IMR-90 (cell line): Measurements from ENCODE around the gene KCNJ3. TPM values are rescaled to one million over a fixed set of nuclear protein-coding genes. Genes with fewer than 3 reads are reported as not detected.

Experiments
- ATAC-seq: fragments of 200-7000 bp; cut with Tn5 transposase; 2 replicates; pipeline ENCODE4 v1.9.1; 2020; ENCODE audit warnings: low read depth, mild to moderate bottlenecking, moderate library complexity
- BruUV-seq: library from RNA; stranded (reverse); fragments of 400-500 nt; replicated peaks from 2 replicates; lab custom pipeline; 2021; lab: Mats Ljungman, UMichigan
- CTCF ChIA-PET: fragments of 300-600 bp; formaldehyde crosslinking; extraction: SDS; loops from one replicate; lab custom pipeline; 2021; ENCODE audit warnings: antibody characterized with exemption; lab: Yijun Ruan, JAX
- POLR2A ChIA-PET: fragments of 300-600 bp; sonication (Branson Sonifier 250); formaldehyde crosslinking; loops from one replicate; lab custom pipeline; 2022; ENCODE audit warnings: antibody characterized with exemption; ENCODE audit not compliant: unreplicated experiment; lab: Charles Lee
- DNase-seq: peaks from one replicate; pipeline ENCODE4 v3.0.0; 2013
- H2AFZ ChIP-seq: replicated peaks from 2 replicates; pipeline ENCODE3; 2013; ENCODE audit warnings: low read length, mild to moderate bottlenecking; ENCODE audit not compliant: poor library complexity
- H2AK5ac ChIP-seq: 2 replicates; pipeline ENCODE4 v1.6.1; 2013; ENCODE audit warnings: low read depth, low read length, inconsistent platforms
- H2AK9ac ChIP-seq: replicated peaks from 2 replicates; pipeline ENCODE3; 2013; ENCODE audit warnings: mild to moderate bottlenecking, low read depth, low read length, moderate library complexity; ENCODE audit not compliant: poor library complexity
- H2BK120ac ChIP-seq: 2 replicates; pipeline ENCODE4 v1.6.1; 2013; ENCODE audit warnings: low read depth, low read length, inconsistent platforms
- H2BK15ac ChIP-seq: 3 replicates; pipeline ENCODE4 v1.6.1; 2013; ENCODE audit warnings: low read depth, low read length, inconsistent platforms
- H2BK20ac ChIP-seq: 2 replicates; pipeline ENCODE4 v1.6.1; 2013; ENCODE audit warnings: low read depth, mild to moderate bottlenecking, inconsistent platforms, low read length, moderate library complexity
- H2BK5ac ChIP-seq: 2 replicates; pipeline ENCODE4 v1.6.1; 2013; ENCODE audit warnings: mild to moderate bottlenecking, low read depth, low read length, inconsistent platforms; ENCODE audit not compliant: poor library complexity, severe bottlenecking
- H3K14ac ChIP-seq: replicated peaks from 2 replicates; pipeline ENCODE4 v1.6.1; 2013; ENCODE audit warnings: low read depth, low read length, inconsistent platforms
- H3K18ac ChIP-seq: 2 replicates; pipeline ENCODE4 v1.6.1; 2013; ENCODE audit warnings: low read depth, low read length, control low read depth
- H3K23ac ChIP-seq: 2 replicates; pipeline ENCODE4 v1.6.1; 2013; ENCODE audit warnings: low read depth, low read length, inconsistent platforms
- H3K27ac ChIP-seq: 2 replicates; pipeline ENCODE4 v1.5.1; 2013; ENCODE audit warnings: mild to moderate bottlenecking, control low read depth, low read length; ENCODE audit not compliant: insufficient read depth
- H3K27me3 ChIP-seq: 2 replicates; pipeline ENCODE4 v1.6.1; 2013; ENCODE audit warnings: low read length; ENCODE audit not compliant: control insufficient read depth, insufficient read depth
- H3K36me3 ChIP-seq: 2 replicates; pipeline ENCODE4 v1.6.1; 2013; ENCODE audit warnings: low read length, mixed read lengths; ENCODE audit not compliant: control insufficient read depth, insufficient read depth
- H3K4ac ChIP-seq: 2 replicates; pipeline ENCODE4 v1.6.1; 2013; ENCODE audit warnings: low read depth, low read length, inconsistent platforms
- H3K4me1 ChIP-seq: 2 replicates; pipeline ENCODE4 v1.6.1; 2013; ENCODE audit warnings: low read length, mixed read lengths; ENCODE audit not compliant: control insufficient read depth, insufficient read depth
- H3K4me2 ChIP-seq: 2 replicates; pipeline ENCODE4 v1.6.1; 2013; ENCODE audit warnings: low read depth, mild to moderate bottlenecking, control low read depth, low read length, moderate library complexity
- H3K4me3 ChIP-seq: 2 replicates; pipeline ENCODE4 v1.5.1; 2013; ENCODE audit warnings: low read depth, mild to moderate bottlenecking, control low read depth, low read length, moderate library complexity; ENCODE audit not compliant: insufficient read depth
- H3K56ac ChIP-seq: 2 replicates; pipeline ENCODE4 v1.6.1; 2013; ENCODE audit warnings: low read length, inconsistent platforms; ENCODE audit not compliant: insufficient read depth; ENCODE audit errors: extremely low read depth
- H3K79me1 ChIP-seq, 2 experiments: 2 replicates each; pipeline ENCODE4 v1.6.1; 2013; ENCODE audit warnings: low read length in 2 of 2, inconsistent platforms in 1 of 2, low read depth in 1 of 2
- H3K9ac ChIP-seq: 2 replicates; pipeline ENCODE4 v1.6.1; 2013; ENCODE audit warnings: low read depth, low read length, control low read depth
- H3K9me1 ChIP-seq: 2 replicates; pipeline ENCODE4 v1.6.1; 2013; ENCODE audit warnings: low read length, inconsistent platforms; ENCODE audit not compliant: insufficient read depth
- H3K9me3 ChIP-seq: 2 replicates; pipeline ENCODE4 v1.6.1; 2013; ENCODE audit warnings: low read length; ENCODE audit not compliant: control insufficient read depth, insufficient read depth
- H4K20me1 ChIP-seq: 2 replicates; pipeline ENCODE4 v1.6.1; 2013; ENCODE audit warnings: low read length, inconsistent platforms; ENCODE audit not compliant: insufficient read depth
- H4K5ac ChIP-seq: 2 replicates; pipeline ENCODE4 v1.6.1; 2013; ENCODE audit warnings: mild to moderate bottlenecking, low read depth, low read length, control low read depth
- H4K8ac ChIP-seq, 2 experiments: 2 replicates each; pipeline ENCODE4 v1.6.1; 2013; ENCODE audit warnings: low read depth in 2 of 2, low read length in 2 of 2, control low read depth in 1 of 2, inconsistent platforms in 1 of 2
- H4K91ac ChIP-seq: 2 replicates; pipeline ENCODE4 v1.6.1; 2013; ENCODE audit warnings: low read depth, low read length, inconsistent platforms; ENCODE audit not compliant: insufficient read depth
- BHLHE40 ChIP-seq: fragments of 150-350 bp; IDR thresholded peaks from 2 replicates; pipeline ENCODE4 v1.6.1; 2016; ENCODE audit warnings: mild to moderate bottlenecking, low read depth, low read length
- CEBPB ChIP-seq: IDR thresholded peaks from 2 replicates; pipeline ENCODE4 v1.6.1; 2012; ENCODE audit warnings: low read depth, low read length, improper control_type of control experiment
- CHD1 ChIP-seq: IDR thresholded peaks from 2 replicates; pipeline ENCODE4 v1.6.1; 2012; ENCODE audit warnings: low read depth, low read length, improper control_type of control experiment
- FOS ChIP-seq: fragments of 150-350 bp; IDR thresholded peaks from 2 replicates; pipeline ENCODE4 v1.6.1; 2016; ENCODE audit warnings: low read depth, low read length
- MAFK ChIP-seq: IDR thresholded peaks from 2 replicates; pipeline ENCODE4 v1.6.1; 2012; ENCODE audit warnings: low read depth, low read length, improper control_type of control experiment
- MAZ ChIP-seq: IDR thresholded peaks from 2 replicates; pipeline ENCODE4 v1.6.1; 2012; ENCODE audit warnings: low read depth, mild to moderate bottlenecking, low read length, improper control_type of control experiment, moderate library complexity, borderline replicate concordance
- MXI1 ChIP-seq: IDR thresholded peaks from 2 replicates; pipeline ENCODE4 v1.6.1; 2012; ENCODE audit warnings: low read depth, mild to moderate bottlenecking, low read length, moderate library complexity, borderline replicate concordance
- NFE2L2 ChIP-seq: fragments of 150-350 bp; IDR thresholded peaks from 2 replicates; pipeline ENCODE4 v1.6.1; 2016; ENCODE audit warnings: low read depth, mild to moderate bottlenecking, low read length
- POLR2A ChIP-seq: IDR thresholded peaks from 2 replicates; pipeline ENCODE4 v1.6.1; 2012; ENCODE audit warnings: mild to moderate bottlenecking, low read depth, low read length
- RAD21 ChIP-seq: IDR thresholded peaks from 2 replicates; pipeline ENCODE4 v1.6.1; 2012; ENCODE audit warnings: low read length, improper control_type of control experiment
- RCOR1 ChIP-seq: IDR thresholded peaks from 2 replicates; pipeline ENCODE4 v1.6.1; 2012; ENCODE audit warnings: mild to moderate bottlenecking, low read length, improper control_type of control experiment; ENCODE audit not compliant: insufficient replicate concordance
- RFX5 ChIP-seq: IDR thresholded peaks from 2 replicates; pipeline ENCODE4 v1.8.0; 2012; ENCODE audit warnings: low read depth, mild to moderate bottlenecking, low read length, moderate library complexity
- SMC3 ChIP-seq: fragments of 150-350 bp; IDR thresholded peaks from 2 replicates; pipeline ENCODE4 v1.6.1; 2016; ENCODE audit warnings: low read depth, mild to moderate bottlenecking, antibody characterized with exemption, low read length, moderate library complexity
- WGBS, 2 experiments: methylation state at CpG; one replicate each; pipeline versions ENCODE4 v1.1.5 to v1.1.7; 2013; ENCODE audit warnings: missing lambda C conversion rate in 2 of 2; ENCODE audit not compliant: insufficient read length in 1 of 2; ENCODE audit errors: extremely low coverage in 2 of 2; 5-methylcytosine and 5-hydroxymethylcytosine counted together
- dilution Hi-C: fragments of 300-500 bp; cut with HindIII; formaldehyde crosslinking; loops from one replicate; pipeline ENCODE4 v1.14.3; 2018; ENCODE audit warnings: low sequenced_read_pairs; ENCODE audit not compliant: unreplicated experiment
- in situ Hi-C: fragments of 300-500 bp; cut with MboI; formaldehyde crosslinking; loops from 3 replicates; pipeline ENCODE4 v1.14.3; 2019; ENCODE audit warnings: low sequenced_read_pairs, inconsistent platforms, mixed read lengths
- intact Hi-C: fragments of 100-400 bp; cut with micrococcal nuclease; formaldehyde crosslinking; loops from 2 replicates; pipeline ENCODE4 v1.10.0; 2022
- polyA plus RNA-seq, 3 experiments: library from polyadenylated mRNA; depleted of rRNA; stranded (reverse); fragments of >200 nt; gene quantifications; 2 replicates each; pipeline ENCODE4 v1.2.3, GENCODE V29; 2012; ENCODE audit warnings: low replicate concordance in 1 of 3
- total RNA-seq: library from RNA; depleted of rRNA; stranded (reverse); fragments of >200 nt; gene quantifications from 2 replicates; pipeline ENCODE4 v1.2.3, GENCODE V29; 2012
- TF ChIP-seq, protein P1 (sequence below): fragments of 150-350 bp; IDR thresholded peaks from 2 replicates; pipeline ENCODE4 v1.6.1; 2017; ENCODE audit warnings: mild to moderate bottlenecking, antibody characterized with exemption, low read length, low read depth
- TF ChIP-seq, protein P2 (sequence below): conservative IDR thresholded peaks from 2 replicates; pipeline ENCODE4 v1.5.1; 2012; ENCODE audit warnings: mild to moderate bottlenecking, low read depth, low read length, improper control_type of control experiment
- TF ChIP-seq, protein P3 (sequence below): fragments of 150-350 bp; IDR thresholded peaks from 2 replicates; pipeline ENCODE4 v1.6.1; 2016; ENCODE audit warnings: low read depth, mild to moderate bottlenecking, low read length, moderate library complexity, borderline replicate concordance

Gene KCNJ3
- total and polyA plus RNA-seq, 2 of the 4 experiments (the other 2 are of a cell fraction) = not detected

DNA sequence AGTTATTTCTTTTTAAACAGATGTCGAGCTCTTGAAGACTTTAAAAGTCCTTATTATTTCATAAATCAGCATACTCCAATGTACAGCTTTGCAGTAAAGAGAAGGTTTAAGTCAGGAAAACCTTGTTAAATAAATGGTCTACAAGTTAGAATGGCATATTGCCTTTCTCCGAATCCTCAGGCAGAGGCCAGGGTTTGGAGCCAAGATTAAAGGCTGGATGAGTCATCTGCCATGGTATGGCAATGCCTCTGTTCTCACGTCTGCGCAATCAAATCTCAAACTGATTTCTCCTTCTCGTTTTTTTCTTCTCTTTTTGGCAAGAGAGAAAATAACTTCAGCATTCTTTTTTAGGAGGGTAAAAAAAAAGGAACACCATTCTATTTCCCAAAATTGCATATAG, 5.6 kb upstream of the KCNJ3 start:
- Histone ChIP-seq H4K91ac (no peak overlapping the region), H3K9me1 (no peaks in the 10 kb centered on the region), H3K4ac (no peak overlapping the region), H3K4me3 (no peak overlapping the region), H3K27me3 (no peaks in the 10 kb centered on the region), H4K5ac (no peak overlapping the region), H2AFZ (no peak overlapping the region), H3K56ac (no peak overlapping the region), H3K18ac (no peak overlapping the region), H3K4me2 (no peak overlapping the region), H2BK120ac (no peak overlapping the region), H2BK5ac (no peak overlapping the region), H2BK15ac (no peak overlapping the region), H2AK5ac (no peak overlapping the region), H3K14ac (no peak overlapping the region), H4K20me1 (no peaks in the 10 kb centered on the region), H3K9ac (no peak overlapping the region), H3K27ac (no peak overlapping the region), H2BK20ac (no peak overlapping the region), H3K23ac (no peak overlapping the region), H3K79me1 (no peaks in the 10 kb centered on the region), H3K4me1 (no peaks in the 10 kb centered on the region), H3K9me3 (peaks cover 10% of the 10 kb centered on the region), H2AK9ac (no peak overlapping the region), H3K36me3 (no peaks in the 10 kb centered on the region), H4K8ac (no peak overlapping the region)
- CTCF ChIA-PET = no interaction called here
- in situ Hi-C loops = no loop called here
- TF ChIP-seq, protein P1, sequence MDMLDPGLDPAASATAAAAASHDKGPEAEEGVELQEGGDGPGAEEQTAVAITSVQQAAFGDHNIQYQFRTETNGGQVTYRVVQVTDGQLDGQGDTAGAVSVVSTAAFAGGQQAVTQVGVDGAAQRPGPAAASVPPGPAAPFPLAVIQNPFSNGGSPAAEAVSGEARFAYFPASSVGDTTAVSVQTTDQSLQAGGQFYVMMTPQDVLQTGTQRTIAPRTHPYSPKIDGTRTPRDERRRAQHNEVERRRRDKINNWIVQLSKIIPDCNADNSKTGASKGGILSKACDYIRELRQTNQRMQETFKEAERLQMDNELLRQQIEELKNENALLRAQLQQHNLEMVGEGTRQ = no peak
- no peak for TF ChIP-seq FOS
- no peak for TF ChIP-seq RAD21
- TF ChIP-seq SMC3 = no peak
- TF ChIP-seq, protein P2, sequence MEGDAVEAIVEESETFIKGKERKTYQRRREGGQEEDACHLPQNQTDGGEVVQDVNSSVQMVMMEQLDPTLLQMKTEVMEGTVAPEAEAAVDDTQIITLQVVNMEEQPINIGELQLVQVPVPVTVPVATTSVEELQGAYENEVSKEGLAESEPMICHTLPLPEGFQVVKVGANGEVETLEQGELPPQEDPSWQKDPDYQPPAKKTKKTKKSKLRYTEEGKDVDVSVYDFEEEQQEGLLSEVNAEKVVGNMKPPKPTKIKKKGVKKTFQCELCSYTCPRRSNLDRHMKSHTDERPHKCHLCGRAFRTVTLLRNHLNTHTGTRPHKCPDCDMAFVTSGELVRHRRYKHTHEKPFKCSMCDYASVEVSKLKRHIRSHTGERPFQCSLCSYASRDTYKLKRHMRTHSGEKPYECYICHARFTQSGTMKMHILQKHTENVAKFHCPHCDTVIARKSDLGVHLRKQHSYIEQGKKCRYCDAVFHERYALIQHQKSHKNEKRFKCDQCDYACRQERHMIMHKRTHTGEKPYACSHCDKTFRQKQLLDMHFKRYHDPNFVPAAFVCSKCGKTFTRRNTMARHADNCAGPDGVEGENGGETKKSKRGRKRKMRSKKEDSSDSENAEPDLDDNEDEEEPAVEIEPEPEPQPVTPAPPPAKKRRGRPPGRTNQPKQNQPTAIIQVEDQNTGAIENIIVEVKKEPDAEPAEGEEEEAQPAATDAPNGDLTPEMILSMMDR = no peak
- TF ChIP-seq RFX5 = no peak
- TF ChIP-seq MXI1 = no peak
- no peak for TF ChIP-seq MAZ
- no peak for TF ChIP-seq POLR2A
- TF ChIP-seq CHD1 = no peak
- no peak for TF ChIP-seq BHLHE40
- no peak for TF ChIP-seq MAFK
- no peak for TF ChIP-seq RCOR1
- no peak for TF ChIP-seq NFE2L2
- TF ChIP-seq CEBPB = no peak
- TF ChIP-seq, protein P3, sequence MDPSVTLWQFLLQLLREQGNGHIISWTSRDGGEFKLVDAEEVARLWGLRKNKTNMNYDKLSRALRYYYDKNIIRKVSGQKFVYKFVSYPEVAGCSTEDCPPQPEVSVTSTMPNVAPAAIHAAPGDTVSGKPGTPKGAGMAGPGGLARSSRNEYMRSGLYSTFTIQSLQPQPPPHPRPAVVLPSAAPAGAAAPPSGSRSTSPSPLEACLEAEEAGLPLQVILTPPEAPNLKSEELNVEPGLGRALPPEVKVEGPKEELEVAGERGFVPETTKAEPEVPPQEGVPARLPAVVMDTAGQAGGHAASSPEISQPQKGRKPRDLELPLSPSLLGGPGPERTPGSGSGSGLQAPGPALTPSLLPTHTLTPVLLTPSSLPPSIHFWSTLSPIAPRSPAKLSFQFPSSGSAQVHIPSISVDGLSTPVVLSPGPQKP = no peak
- dilution Hi-C loops = no loop called here
- no TSS peak for BruUV-seq
- intact Hi-C loops = no loop called here
- POLR2A ChIA-PET = no interaction called here
- WGBS, 2 experiments = 0% methylated on average over 1 of the region's 5 CpGs; no CpG with 5 or more reads in 1 of the 2 experiments
- no peak for DNase-seq
- no peak for ATAC-seq
